ENCODE measurements around the gene IMP3. TPM values are rescaled to one million over a fixed set of nuclear protein-coding genes. Genes with fewer than 3 reads are reported as not detected.
A peak's percentile ranks its signal among the peaks of the same experiment; 100 is the strongest.
"Not testable (repeated sequence)": the region's sequence is repeated elsewhere in the genome, so short reads cannot be mapped to it uniquely, and the experiment has no call there.

Gene IMP3
- total and polyA plus RNA-seq, 8 donors: 18.7 to 39.6 (median 30.8) TPM

DNA sequence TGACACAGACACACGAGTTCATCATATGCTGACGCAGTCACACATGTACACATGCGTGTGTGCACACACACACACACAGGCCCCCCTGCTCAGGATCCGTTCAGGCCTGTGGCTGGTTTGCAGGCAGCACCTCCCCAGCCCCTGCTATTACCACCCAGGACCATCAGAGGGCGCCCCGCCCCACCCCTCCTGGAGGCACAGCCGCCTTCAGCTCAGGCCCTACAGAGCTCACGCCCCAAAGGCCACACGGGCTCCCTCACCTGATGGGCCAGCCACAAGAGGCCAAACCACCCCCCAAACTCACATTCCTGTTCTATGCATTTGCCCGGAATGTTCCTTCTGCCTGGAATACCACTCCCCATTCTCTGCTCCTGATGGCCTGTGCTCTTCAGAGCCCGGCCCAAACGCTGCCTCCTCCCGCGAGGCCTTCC is 46.2 kb upstream of the IMP3 start:
- WGBS, 2 donors: 30 to 38% methylated on average over 12 to 14 of the region's 14 CpGs
- H3K36me3 ChIP-seq: not testable (repeated sequence)
- intact Hi-C loops (cut with DNase I): loop anchor here (10.0 kb wide), 3 partner anchors 51 to 321 kb away; partner anchors contain the start of genes MAN2C1 (in 1 of the 3) and SNUPN (in 1 of the 3)

DNA sequence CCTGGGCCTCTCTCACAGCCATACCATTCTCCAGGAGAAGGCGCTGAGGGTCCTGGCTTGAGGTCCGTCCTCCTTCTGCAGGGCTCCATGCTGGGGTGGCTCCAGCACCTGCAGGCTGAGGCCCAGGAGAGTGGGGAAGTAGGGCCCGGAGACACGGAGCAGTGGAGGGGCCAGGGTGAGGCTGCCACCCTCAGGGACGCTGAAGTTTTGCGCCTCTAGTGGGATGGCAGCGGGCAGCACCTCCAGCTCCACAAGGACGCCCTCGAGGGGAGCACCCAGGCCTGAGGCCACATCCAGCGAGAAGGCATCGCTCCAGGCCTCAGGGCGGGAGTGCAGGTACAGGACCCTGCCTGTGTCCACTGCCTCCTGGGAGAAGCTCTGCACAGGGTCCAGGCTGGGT is 45.2 kb upstream of the IMP3 start:
- H3K4me1 ChIP-seq: no peaks in the 10 kb centered on the region
- no peak overlapping the region for H3K27ac ChIP-seq
- no peaks in the 10 kb centered on the region for H3K27me3 ChIP-seq
- FAIRE-seq: no peak
- no peak for ATAC-seq
- H3K4me3 ChIP-seq: no peak overlapping the region
- peak in 1 of 6 donors; percentile 41 for DNase-seq
- H3K9me3 ChIP-seq: no peaks in the 10 kb centered on the region
- WGBS, 2 donors: 67 to 74% methylated on average over 12 of the region's 12 CpGs
- no peaks in the 10 kb centered on the region for H3K36me3 ChIP-seq
- TF ChIP-seq, protein P1, sequence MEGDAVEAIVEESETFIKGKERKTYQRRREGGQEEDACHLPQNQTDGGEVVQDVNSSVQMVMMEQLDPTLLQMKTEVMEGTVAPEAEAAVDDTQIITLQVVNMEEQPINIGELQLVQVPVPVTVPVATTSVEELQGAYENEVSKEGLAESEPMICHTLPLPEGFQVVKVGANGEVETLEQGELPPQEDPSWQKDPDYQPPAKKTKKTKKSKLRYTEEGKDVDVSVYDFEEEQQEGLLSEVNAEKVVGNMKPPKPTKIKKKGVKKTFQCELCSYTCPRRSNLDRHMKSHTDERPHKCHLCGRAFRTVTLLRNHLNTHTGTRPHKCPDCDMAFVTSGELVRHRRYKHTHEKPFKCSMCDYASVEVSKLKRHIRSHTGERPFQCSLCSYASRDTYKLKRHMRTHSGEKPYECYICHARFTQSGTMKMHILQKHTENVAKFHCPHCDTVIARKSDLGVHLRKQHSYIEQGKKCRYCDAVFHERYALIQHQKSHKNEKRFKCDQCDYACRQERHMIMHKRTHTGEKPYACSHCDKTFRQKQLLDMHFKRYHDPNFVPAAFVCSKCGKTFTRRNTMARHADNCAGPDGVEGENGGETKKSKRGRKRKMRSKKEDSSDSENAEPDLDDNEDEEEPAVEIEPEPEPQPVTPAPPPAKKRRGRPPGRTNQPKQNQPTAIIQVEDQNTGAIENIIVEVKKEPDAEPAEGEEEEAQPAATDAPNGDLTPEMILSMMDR (IDR thresholded peaks at IDR 0.05): no peak
- intact Hi-C loops (cut with DNase I): loop anchor here (10.0 kb wide), 3 partner anchors 50 to 320 kb away; partner anchors contain the start of genes MAN2C1 (in 1 of the 3) and SNUPN (in 1 of the 3)

More for the DNA sequence above, 46.2 kb upstream of the IMP3 start:
- peak; percentile 58 to 94 (median 86) for DNase-seq
- H3K4me1 ChIP-seq, H3K27me3 ChIP-seq, H3K27ac ChIP-seq, FAIRE-seq, H3K9me3 ChIP-seq, H3K4me3 ChIP-seq: not testable (repeated sequence)
- TF ChIP-seq, protein P1 (IDR thresholded peaks at IDR 0.05): peak; percentile 47 to 69 (median 67)
- peak; percentile 79 to 91 (median 86) for ATAC-seq

DNA sequence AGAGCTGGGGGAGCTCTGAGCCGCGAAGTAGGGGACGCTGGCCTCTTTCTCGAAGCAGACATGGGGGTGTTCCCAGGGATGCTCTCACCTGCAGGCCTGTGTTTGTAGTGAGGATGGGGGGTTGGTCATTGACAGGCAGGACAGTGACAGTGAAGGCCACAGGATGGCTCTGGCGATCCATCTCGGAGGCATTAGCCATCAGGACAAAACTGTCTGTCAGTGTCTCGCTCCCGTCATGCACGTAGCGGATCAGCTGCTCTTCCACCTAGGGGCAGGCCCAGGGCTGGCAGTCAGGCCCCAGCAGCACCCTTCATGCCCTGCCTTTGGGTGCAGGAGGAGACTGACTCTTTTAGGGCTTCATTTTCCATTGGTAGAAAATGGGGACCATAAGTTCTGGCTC is 44.6 kb upstream of the IMP3 start:
- no peak overlapping the region for H3K27ac ChIP-seq
- H3K4me1 ChIP-seq: no peaks in the 10 kb centered on the region
- no peaks in the 10 kb centered on the region for H3K27me3 ChIP-seq
- intact Hi-C loops (cut with DNase I): loop anchor here (5.0 to 10.0 kb wide), 4 partner anchors 50 to 320 kb away; partner anchors contain the start of genes MAN2C1 (in 2 of the 3) and SNUPN (in 1 of the 3)
- H3K4me3 ChIP-seq: no peak overlapping the region
- no peak for FAIRE-seq
- no peak for ATAC-seq
- TF ChIP-seq, protein P1 (IDR thresholded peaks at IDR 0.05): no peak
- peak in 1 of 6 donors; percentile 46 for DNase-seq
- WGBS, 2 donors: 87 to 90% methylated on average over 10 of the region's 10 CpGs
- H3K9me3 ChIP-seq: no peaks in the 10 kb centered on the region
- no peaks in the 10 kb centered on the region for H3K36me3 ChIP-seq

DNA sequence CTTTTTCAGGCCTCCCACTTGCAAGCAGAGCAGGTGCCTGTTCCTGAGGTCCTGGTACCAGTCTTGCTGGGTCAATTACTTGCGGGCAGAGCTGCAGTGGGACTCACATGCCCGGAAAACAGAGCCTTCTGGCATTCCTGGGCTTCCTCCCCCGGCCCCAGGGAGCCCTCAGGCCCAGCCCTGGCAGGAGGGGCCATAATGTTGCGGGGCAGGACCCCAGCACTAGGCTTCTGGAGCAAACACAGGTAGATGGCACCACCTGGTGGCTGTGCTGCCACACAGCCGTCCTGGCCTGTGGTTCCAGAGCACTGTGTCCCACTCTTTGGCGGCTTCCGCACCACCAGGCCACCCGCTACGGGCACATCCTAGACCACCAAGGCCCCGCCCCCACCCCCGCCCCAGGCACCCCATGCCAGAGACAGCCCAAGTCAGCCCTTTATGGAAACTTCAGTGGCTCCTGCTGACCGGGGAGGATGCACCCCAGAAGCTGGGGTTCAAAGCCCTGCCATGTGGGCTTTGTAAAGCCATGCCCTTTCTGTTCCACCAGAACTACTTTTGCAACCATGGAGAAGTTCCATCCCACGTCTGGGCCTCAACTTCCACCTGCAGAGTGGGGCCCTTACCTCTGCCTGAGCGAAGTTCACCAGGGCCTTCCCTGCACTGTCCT is 43.8 kb upstream of the IMP3 start:
- not testable (repeated sequence) for FAIRE-seq, H3K4me3 ChIP-seq, H3K36me3 ChIP-seq, H3K9me3 ChIP-seq, H3K27ac ChIP-seq, H3K4me1 ChIP-seq, H3K27me3 ChIP-seq
- DNase-seq: peak; percentile 48 to 87 (median 74)
- TF ChIP-seq, protein P1 (IDR thresholded peaks at IDR 0.05): peak; percentile 64 to 73 (median 68)
- intact Hi-C loops (cut with DNase I): loop anchor here (5.0 to 10.0 kb wide), 4 partner anchors 49 to 319 kb away; partner anchors contain the start of genes MAN2C1 (in 2 of the 3) and SNUPN (in 1 of the 3)
- 17 to 19% methylated on average over 14 of the region's 14 CpGs for whole genome bisulfite sequencing, 2 donors
- peak; percentile 69 to 82 (median 82) for ATAC-seq
